Measurements from ENCODE around the gene PDPK1.
"Not testable (repeated sequence)": the region's sequence is repeated elsewhere in the genome, so short reads cannot be mapped to it uniquely, and the experiment has no call there.

Gene PDPK1

DNA sequence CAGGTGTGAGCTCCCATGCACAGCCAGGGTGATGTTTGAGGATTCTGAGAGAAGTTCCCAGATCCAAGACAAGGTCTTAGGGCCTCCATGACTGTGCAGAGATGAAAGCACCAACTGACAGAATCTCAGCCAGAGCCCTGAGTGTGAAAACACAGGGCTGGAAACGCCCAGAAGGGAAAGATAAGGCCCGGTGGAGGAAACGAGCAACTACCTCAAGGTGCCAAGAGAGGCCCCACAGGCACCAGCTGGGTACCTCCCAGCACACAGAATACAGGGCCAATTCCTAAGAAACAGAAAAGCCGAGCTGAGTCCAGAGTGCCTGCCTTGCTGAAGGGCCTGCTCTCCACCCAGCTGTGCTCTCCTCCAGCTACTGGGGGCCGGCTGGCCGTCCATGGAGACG, 94.5 kb downstream of the PDPK1 start:
- not testable (repeated sequence) for H3K4me3 ChIP-seq (ENCODE audit: low read depth, low read length, poor library complexity, severe bottlenecking); H3K27ac ChIP-seq (ENCODE audit: low read depth, low read length, poor library complexity, severe bottlenecking); H3K36me3 ChIP-seq (ENCODE audit: insufficient read depth, low read length); H3K4me1 ChIP-seq (ENCODE audit: insufficient read depth, low read length, severe bottlenecking); H3K4me2 ChIP-seq (ENCODE audit: low read length); H3K9me2 ChIP-seq (ENCODE audit: low read depth, low read length); H3K27me3 ChIP-seq (ENCODE audit: insufficient read depth, low read length); H3K9me3 ChIP-seq (ENCODE audit: low read length); H3F3A ChIP-seq (ENCODE audit: insufficient read depth, low read length); H3K79me2 ChIP-seq (ENCODE audit: insufficient read depth, low read length); H2AFZ ChIP-seq (ENCODE audit: low read length); H3K9ac ChIP-seq (ENCODE audit: low read length); H4K20me1 ChIP-seq (ENCODE audit: insufficient read depth, low read length)

DNA sequence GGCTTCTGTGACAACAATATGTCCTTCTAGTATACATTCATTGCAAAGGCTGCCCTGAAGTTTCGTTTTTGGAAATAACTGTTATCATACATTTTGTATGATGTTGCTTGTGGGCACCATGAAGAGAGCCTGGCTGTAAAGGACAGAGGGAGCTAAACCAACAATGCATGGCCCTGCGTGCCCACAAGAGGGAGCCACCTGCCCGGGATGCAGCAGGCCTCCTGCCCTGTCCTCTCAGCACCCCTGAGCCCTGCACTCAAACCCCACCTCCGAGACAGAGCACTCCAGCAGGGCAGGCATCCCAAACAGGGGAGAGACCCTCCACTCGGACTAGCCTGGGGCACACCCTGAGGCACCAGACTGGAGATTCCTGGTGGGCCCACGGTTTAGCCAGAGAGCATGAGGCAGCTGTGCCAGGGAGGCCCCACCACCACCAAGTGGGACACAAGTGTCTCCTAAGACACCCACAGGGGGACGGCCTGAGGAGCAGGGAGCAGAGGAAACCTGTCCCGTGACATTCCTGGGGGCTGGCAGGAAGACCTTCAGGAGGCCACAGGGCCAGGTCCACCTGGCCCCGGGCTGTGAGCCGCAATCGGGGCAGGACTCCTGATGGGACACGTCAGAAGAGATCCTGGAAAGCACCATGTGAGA, 101.4 kb downstream of the PDPK1 start:
- not testable (repeated sequence) for H3K27ac ChIP-seq (ENCODE audit: low read depth, low read length, poor library complexity, severe bottlenecking); H3K4me2 ChIP-seq (ENCODE audit: low read length)

DNA sequence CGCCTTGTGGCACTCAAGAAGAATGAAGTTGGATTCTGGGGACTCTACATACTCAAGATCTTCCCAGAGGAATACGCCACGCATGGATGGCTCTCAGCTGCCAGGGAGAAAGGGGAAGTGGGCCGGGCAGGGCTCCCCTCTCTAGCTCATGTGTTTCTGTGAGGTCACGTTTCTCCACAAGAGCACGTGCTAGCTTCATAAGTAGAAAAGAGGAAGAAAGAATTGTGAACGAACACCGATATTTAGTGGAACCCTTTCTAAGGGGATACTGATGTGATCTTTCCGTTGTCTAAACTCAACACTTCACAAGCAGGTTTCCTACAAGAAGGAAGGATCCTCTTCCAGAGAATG, 101.9 kb downstream of the PDPK1 start:
- H3K36me3 ChIP-seq (ENCODE audit: insufficient read depth, low read length); H3K4me3 ChIP-seq (ENCODE audit: low read depth, low read length, poor library complexity, severe bottlenecking); H3K9me2 ChIP-seq (ENCODE audit: low read depth, low read length); H3K27me3 ChIP-seq (ENCODE audit: insufficient read depth, low read length); H3K9me3 ChIP-seq (ENCODE audit: low read length); H3K27ac ChIP-seq (ENCODE audit: low read depth, low read length, poor library complexity, severe bottlenecking); H3K9ac ChIP-seq (ENCODE audit: low read length); H4K20me1 ChIP-seq (ENCODE audit: insufficient read depth, low read length); H3K4me2 ChIP-seq (ENCODE audit: low read length); H2AFZ ChIP-seq (ENCODE audit: low read length); H3K79me2 ChIP-seq (ENCODE audit: insufficient read depth, low read length); H3F3A ChIP-seq (ENCODE audit: insufficient read depth, low read length); H3K4me1 ChIP-seq (ENCODE audit: insufficient read depth, low read length, severe bottlenecking): not testable (repeated sequence)

More for the DNA sequence above, 101.4 kb downstream of the PDPK1 start:
- not testable (repeated sequence) for H3F3A ChIP-seq (ENCODE audit: insufficient read depth, low read length); H3K36me3 ChIP-seq (ENCODE audit: insufficient read depth, low read length); H4K20me1 ChIP-seq (ENCODE audit: insufficient read depth, low read length); H3K4me3 ChIP-seq (ENCODE audit: low read depth, low read length, poor library complexity, severe bottlenecking); H3K9me3 ChIP-seq (ENCODE audit: low read length); H3K9me2 ChIP-seq (ENCODE audit: low read depth, low read length); H3K79me2 ChIP-seq (ENCODE audit: insufficient read depth, low read length); H3K9ac ChIP-seq (ENCODE audit: low read length); H3K4me1 ChIP-seq (ENCODE audit: insufficient read depth, low read length, severe bottlenecking); H3K27me3 ChIP-seq (ENCODE audit: insufficient read depth, low read length); H2AFZ ChIP-seq (ENCODE audit: low read length)

DNA sequence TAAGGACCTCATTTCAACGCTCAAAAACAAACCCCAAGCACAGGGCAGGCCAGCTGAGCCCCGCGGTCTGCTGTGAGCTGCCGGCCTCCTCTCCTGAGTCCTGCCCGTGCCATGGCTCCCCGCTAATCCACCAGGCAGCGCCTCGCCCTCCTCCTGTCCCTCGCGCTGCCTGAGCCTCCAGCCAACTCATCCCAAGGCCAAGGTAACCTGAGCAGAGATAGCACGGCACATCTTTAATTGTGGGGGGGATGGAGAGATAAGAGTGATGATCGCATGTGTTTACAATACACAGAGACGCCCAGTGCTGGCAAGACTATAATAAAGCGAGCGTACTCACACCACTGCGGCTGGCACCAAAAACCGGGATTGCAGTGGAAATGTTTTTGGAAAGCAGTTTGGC, 104.7 kb downstream of the PDPK1 start:
- H4K20me1 ChIP-seq (ENCODE audit: insufficient read depth, low read length); H3K9me2 ChIP-seq (ENCODE audit: low read depth, low read length); H3K4me3 ChIP-seq (ENCODE audit: low read depth, low read length, poor library complexity, severe bottlenecking); H3K27me3 ChIP-seq (ENCODE audit: insufficient read depth, low read length); H3K36me3 ChIP-seq (ENCODE audit: insufficient read depth, low read length); H3K4me2 ChIP-seq (ENCODE audit: low read length); H3K4me1 ChIP-seq (ENCODE audit: insufficient read depth, low read length, severe bottlenecking); H3K9ac ChIP-seq (ENCODE audit: low read length); H2AFZ ChIP-seq (ENCODE audit: low read length); H3F3A ChIP-seq (ENCODE audit: insufficient read depth, low read length); H3K27ac ChIP-seq (ENCODE audit: low read depth, low read length, poor library complexity, severe bottlenecking); H3K79me2 ChIP-seq (ENCODE audit: insufficient read depth, low read length); H3K9me3 ChIP-seq (ENCODE audit: low read length): not testable (repeated sequence)

DNA sequence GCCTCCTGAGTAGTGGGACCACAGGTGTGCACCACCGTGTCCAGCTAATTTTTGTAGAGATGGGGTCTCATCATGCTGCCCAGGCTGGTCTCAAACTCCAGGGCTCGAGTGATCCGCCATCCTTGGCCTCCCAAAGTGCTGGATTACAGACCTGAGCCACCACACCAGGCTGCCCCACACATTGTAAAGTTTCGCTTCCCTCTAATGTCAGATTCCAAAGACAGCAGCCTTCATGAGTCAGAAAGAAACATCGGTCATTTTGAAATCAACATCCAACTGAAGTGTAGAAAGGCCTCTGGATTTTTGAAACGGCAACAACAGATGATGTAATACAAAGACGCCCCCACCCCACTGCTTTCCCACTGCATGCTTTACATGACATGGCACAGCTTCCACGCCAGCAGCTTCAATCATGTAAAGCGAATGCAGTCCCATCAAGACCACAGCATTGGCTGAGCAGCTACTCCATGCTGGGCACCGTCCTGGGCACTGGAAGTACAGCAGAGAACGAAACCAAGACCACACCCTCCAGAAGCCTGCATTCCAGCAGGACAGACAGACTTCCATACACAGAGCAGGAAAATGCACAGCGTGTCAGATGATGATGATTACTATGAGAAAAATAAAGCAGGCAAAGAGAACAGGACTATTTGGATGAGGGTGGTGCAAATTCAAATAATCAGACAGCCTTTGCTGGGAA, 107.1 kb downstream of the PDPK1 start:
- not testable (repeated sequence) for H3K79me2 ChIP-seq (ENCODE audit: insufficient read depth, low read length)

DNA sequence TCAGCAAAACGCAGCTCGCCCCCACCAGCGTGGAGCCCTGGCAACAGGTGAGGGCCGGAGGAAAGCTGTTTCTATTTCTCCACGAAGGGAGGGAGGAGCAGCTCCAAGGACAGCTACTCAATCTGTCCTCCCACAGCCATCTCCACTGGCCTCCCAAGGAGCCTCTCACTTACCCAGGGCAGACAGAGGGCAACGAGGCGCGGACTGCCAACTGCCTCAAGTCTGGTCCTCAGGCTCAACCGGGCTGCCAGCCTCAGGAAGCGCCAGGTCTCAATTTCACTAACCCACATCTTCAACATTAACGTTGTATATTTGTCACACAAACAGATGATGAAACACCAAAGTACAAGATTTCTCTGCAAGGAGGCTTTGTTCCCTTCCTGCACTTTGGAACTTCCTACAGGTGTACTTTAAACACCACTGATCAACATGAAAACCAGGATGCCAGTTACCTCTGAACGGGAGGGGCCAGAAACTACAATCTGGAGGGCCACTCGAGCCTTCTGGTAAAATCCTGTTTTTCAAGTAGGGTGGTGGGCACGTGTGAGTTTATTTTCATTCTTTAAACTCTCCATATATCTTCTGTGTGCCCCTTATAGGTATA, 113.5 kb downstream of the PDPK1 start:
- H3K36me3 ChIP-seq (ENCODE audit: insufficient read depth, low read length); H3K4me3 ChIP-seq (ENCODE audit: low read depth, low read length, poor library complexity, severe bottlenecking); H2AFZ ChIP-seq (ENCODE audit: low read length); H3K9me2 ChIP-seq (ENCODE audit: low read depth, low read length); H3K9me3 ChIP-seq (ENCODE audit: low read length); H3K27ac ChIP-seq (ENCODE audit: low read depth, low read length, poor library complexity, severe bottlenecking); H3K4me2 ChIP-seq (ENCODE audit: low read length); H3K27me3 ChIP-seq (ENCODE audit: insufficient read depth, low read length); H3F3A ChIP-seq (ENCODE audit: insufficient read depth, low read length); H3K4me1 ChIP-seq (ENCODE audit: insufficient read depth, low read length, severe bottlenecking); H3K9ac ChIP-seq (ENCODE audit: low read length); H4K20me1 ChIP-seq (ENCODE audit: insufficient read depth, low read length); H3K79me2 ChIP-seq (ENCODE audit: insufficient read depth, low read length): not testable (repeated sequence)

More for the DNA sequence above, 107.1 kb downstream of the PDPK1 start:
- not testable (repeated sequence) for H3K9me2 ChIP-seq (ENCODE audit: low read depth, low read length); H3K27me3 ChIP-seq (ENCODE audit: insufficient read depth, low read length); H4K20me1 ChIP-seq (ENCODE audit: insufficient read depth, low read length); H3K9me3 ChIP-seq (ENCODE audit: low read length); H3K27ac ChIP-seq (ENCODE audit: low read depth, low read length, poor library complexity, severe bottlenecking); H3K4me1 ChIP-seq (ENCODE audit: insufficient read depth, low read length, severe bottlenecking); H3F3A ChIP-seq (ENCODE audit: insufficient read depth, low read length); H2AFZ ChIP-seq (ENCODE audit: low read length); H3K36me3 ChIP-seq (ENCODE audit: insufficient read depth, low read length); H3K4me3 ChIP-seq (ENCODE audit: low read depth, low read length, poor library complexity, severe bottlenecking); H3K9ac ChIP-seq (ENCODE audit: low read length); H3K4me2 ChIP-seq (ENCODE audit: low read length)

Measured in OCI-LY1 (cell line).